EL (cell line): Measurements from ENCODE around the gene CHAT.

Source experiments
- DNase-seq: peaks from one replicate; pipeline ENCODE4 v3.0.0-alpha.2; 2016

Gene CHAT

DNA sequence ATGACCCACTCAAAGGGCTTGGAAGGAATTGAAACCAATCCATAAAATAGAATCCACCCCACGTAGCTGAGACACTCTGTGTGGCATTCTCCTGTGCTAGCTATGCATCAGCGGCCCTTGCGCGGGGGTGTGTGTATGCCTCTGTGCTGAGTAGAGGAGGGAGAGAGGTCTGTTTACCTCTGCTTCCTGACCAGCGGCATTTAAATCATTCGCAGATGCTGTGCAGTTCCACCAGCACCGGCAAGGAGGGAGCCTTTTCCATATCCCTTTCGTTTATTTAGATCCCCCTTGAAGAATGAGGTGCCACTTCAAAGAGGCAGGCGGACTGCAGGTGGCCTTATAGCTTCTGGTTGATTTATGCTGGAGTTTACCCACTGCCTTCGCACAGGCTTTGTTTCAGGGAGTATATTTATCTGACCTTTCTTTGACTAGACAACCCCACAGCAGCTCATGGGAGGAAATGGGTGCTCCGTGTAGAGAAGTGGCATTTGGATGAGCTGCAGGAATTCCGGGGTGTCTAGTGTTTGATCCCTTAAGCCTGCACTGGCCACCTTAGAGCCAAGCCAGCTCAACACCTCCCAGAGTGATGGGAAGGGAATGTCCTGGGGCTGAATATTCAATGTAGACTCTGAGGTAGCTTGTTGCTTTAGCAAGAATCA, 77.0 kb downstream of the CHAT start:
- no peak for DNase-seq

DNA sequence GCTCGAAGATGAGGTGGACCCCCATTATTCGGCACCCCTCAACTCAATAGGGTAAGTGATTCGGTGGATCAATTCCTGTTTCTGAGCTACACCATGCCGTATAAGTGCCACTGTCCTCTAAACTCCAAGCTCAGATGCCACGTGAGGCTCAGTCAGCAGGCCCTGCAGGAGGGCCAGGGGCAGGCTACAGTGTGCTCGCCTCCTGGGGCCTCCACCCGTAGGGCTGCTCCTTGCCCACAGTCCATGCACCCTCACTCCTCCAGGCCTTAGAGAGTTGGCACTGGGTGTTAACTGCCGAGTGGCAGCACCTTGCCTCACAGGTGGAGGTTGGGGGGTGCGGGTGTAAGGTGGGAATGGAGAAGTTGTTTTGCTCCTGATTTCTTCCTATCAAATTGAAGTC, 77.8 kb downstream of the CHAT start:
- no peak for DNase-seq

DNA sequence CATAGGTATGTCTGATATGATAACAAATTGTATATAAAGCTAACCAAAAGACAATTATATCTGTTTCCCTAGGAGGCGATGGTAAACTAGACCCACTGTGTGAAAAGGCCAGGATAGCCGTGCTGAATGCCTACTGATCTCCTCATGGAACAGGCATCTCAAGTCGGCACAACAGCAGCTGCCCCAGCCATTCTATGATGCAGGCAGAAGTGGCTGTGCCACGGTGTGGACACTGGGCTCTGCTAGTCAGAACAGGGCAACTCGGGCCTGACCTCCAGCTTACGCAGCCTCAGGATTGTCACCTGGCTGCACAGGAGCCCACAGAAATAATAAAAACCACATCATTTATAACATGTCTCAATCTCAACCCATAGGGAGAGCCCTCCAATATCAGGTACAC, 80.6 kb downstream of the CHAT start:
- DNase-seq, result no peak

DNA sequence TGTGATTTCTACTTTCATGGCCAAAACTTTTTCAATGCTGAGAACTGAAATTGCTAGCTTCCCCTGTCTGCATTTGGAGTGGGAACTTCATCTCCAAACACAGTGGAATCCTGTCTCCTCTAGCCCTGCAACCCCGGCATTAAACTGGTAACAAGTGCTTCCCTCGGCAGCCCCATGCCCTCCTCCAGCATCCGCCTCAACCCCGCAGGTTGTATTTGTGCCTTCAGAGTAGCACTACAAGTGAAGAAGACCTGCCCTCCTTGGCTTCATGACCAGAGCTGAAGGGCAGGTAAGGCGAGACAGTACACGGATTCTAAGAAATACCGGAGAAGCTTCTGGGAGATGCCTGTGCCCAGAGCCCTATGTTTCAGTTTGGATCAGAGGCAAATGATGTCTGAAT, 82.5 kb downstream of the CHAT start:
- no peak for DNase-seq

DNA sequence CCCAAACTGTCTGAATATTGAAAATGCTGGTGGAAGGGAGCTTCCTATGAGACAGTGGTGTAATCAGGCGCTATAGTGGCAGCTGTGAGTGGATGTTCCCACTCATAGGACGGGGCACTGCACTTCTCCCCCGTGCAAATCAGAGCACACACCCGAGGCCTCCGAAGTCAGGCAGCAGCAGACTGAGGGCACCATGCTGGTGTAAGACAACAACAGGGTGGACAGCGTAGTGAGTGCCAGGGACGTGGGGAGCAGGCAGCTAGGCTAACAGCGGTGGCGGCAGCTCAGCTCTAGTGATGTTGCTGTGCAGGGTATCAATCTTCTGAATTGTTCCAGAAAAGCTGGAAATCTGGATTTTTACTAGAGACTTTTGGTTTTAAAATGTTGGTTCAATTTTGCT, 84.8 kb downstream of the CHAT start:
- no peak for DNase-seq

DNA sequence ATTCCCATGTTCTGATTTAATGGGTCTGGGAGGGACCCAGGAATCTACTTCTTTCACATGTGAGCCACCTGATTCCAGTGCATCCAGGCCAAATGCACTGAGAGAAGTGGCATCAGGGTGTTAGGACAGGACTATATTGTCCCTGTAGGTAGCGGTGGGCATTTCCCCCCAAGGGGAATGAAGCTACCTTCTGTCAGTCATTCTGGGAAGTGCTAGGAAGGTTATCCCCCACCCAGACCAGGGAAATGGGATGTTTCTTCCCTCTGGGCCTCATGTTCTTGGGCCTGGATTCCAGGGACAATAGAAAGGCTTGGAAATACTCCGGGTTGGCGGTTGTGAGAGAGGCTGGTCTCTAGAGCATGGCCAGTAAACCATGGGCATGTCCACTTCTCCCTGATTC, 86.4 kb downstream of the CHAT start:
- no peak for DNase-seq

DNA sequence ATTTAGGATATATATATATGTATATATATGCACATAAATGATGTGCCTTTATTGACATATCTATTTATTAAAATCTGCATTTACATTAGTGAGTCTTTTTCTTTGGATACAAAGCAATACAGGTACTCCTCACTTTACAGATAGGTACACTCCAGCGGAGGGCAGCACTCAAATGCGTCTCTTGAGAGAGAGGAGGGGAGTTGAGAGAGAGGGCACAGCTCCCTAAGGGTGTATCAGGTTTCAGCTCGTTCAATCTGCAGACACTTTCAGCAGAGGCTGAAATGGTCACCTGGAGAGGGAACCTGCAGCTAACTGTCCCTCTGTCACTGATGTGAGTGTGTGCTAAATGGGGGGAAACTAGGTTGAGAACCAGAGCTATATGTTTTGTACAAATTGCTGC, 87.2 kb downstream of the CHAT start:
- no peak for DNase-seq

DNA sequence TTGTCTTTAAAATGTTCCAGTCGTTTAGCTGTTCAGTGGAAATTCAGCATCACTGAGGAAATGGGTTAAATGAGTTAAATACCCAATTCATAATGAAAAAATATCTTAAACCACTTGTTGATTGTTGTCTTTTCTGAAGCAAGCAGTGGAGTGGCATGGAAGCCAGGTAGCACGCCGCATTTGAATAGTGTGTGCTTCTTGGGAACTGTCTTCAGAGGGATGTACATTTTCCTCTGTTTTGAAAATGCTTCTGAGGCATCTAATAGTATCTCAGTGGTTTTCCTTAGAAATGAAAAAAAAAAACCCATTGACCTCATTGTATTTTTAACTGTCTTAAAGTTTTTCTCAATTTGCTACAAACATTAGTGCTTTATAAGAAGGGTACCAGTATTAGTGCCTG, 93.7 kb downstream of the CHAT start:
- no peak for DNase-seq

DNA sequence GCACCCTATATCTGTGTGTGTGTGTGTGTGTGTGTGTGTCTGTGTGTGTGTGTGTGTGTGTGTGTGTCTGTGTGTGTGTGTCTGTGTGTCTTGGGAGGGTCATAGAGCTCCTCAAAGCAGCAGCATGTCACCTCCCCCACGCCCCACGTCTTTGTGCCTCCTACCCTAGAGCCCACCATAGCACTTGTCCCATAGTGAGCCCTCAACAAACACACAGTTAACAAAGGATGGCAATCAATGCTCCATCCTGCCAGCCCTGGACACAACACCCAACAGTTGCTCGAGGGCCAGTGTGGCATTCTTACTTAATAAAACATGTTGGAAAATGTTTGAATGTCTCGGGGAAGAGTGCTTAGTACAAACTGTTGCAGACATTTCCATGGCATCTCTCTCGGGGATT, 96.1 kb downstream of the CHAT start:
- no peak for DNase-seq

DNA sequence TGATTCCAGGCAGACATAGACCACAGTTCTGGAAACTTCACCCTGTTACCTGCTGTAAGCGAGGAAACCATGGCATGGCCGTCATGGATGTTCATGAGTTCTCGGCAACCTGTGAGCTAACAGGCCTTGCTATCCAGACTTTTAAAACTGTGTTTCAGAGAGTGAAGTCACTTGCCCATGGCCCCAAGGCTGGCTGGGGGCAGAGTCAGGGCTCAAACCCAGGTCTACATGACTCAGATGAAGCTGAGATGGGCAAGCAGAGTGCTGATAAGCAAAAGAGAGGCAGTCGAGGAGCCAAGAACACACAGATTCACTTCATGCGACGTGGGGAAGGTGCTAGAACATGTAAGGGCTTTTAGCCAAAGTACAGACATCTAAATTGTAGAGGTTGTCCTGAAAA, 97.1 kb downstream of the CHAT start:
- no peak for DNase-seq

DNA sequence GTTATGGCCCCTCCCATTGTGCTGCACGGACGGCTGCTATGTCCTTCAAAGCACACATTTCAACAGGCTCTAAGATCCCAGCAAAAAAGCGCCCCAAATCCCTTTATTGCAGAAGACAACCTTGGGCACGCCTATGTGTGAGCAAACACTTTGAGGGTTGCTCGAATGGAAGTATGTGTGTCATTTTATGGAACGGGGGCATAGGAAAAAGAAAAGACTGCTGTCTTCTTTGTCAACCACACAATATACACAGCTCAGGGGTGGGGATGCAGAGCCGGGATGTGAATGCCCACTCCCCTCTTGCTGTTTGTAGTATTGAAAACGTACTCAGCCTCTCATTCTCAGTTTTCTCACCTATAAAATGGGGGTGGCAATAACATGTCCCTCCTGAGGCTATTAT, 97.6 kb downstream of the CHAT start:
- no peak for DNase-seq

DNA sequence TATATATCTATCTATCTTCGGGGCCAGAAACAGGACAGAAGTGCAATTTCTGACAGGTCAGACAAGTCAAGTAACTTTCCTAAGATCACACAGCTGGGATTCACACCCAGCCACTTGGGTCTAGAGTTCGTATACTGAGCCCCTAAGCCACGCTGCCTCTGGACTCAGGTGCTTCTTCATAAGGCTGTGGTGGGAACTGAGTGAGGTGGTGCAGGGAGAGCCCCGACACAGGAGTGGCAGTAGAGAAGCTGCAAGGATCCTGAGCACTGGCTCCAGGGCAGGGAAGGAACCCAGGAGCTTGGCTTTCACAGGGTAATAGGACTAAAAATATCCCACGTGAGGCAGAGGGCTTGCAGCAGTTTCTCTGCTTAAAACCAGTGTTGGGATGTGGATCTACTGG, 99.4 kb downstream of the CHAT start:
- DNase-seq, result no peak
